H9 (cell line): ENCODE results near the gene BPIFB3. TPM values are rescaled to one million over a fixed set of nuclear protein-coding genes. Genes with fewer than 3 reads are reported as not detected.

Experiments used
- DNase-seq: peaks from one replicate; pipeline ENCODE4 v3.0.0-alpha.2; 2017
- H2AFZ ChIP-seq: one replicate; pipeline ENCODE4 v1.6.1; 2013; ENCODE audit warnings: mild to moderate bottlenecking, low read length, control low read depth, moderate library complexity
- H2AK5ac ChIP-seq: 2 replicates; pipeline ENCODE4 v1.6.1; 2013; ENCODE audit warnings: low read length, control low read depth, mixed read lengths; ENCODE audit not compliant: insufficient read length
- H2BK120ac ChIP-seq: one replicate; pipeline ENCODE4 v1.6.1; 2013; ENCODE audit warnings: low read depth, mild to moderate bottlenecking, low read length, control low read depth, inconsistent platforms; ENCODE audit not compliant: poor library complexity, severe bottlenecking
- H2BK12ac ChIP-seq: 2 replicates; pipeline ENCODE4 v1.6.1; 2013; ENCODE audit warnings: low read length, control low read depth, mixed read lengths, low read depth; ENCODE audit not compliant: insufficient read length
- H2BK15ac ChIP-seq: 2 replicates; pipeline ENCODE4 v1.6.1; 2013; ENCODE audit warnings: low read depth, low read length, control low read depth
- H2BK20ac ChIP-seq: one replicate; pipeline ENCODE4 v1.6.1; 2013; ENCODE audit warnings: low read depth, mild to moderate bottlenecking, low read length, control low read depth, inconsistent platforms; ENCODE audit not compliant: poor library complexity, severe bottlenecking
- H2BK5ac ChIP-seq: 2 replicates; pipeline ENCODE4 v1.6.1; 2013; ENCODE audit warnings: low read length, control low read depth, mixed read lengths; ENCODE audit not compliant: insufficient read length
- H3K14ac ChIP-seq: 2 replicates; pipeline ENCODE4 v1.6.1; 2013; ENCODE audit warnings: low read length, control low read depth; ENCODE audit not compliant: insufficient read depth
- H3K18ac ChIP-seq: 2 replicates; pipeline ENCODE4 v1.6.1; 2013; ENCODE audit warnings: low read depth, mild to moderate bottlenecking, mixed read lengths, low read length, control low read depth; ENCODE audit not compliant: insufficient read length
- H3K23ac ChIP-seq: 2 replicates; pipeline ENCODE4 v1.6.1; 2013; ENCODE audit warnings: low read length, control low read depth, mixed read lengths, low read depth; ENCODE audit not compliant: insufficient read length
- H3K23me2 ChIP-seq: 2 replicates; pipeline ENCODE4 v1.6.1; 2013; ENCODE audit warnings: low read depth, mild to moderate bottlenecking, mixed read lengths, low read length, control low read depth; ENCODE audit not compliant: insufficient read length, poor library complexity, severe bottlenecking
- H3K27ac ChIP-seq: 2 replicates; pipeline ENCODE4 v1.5.1; 2013; ENCODE audit warnings: low read length, control low read depth, mixed read lengths, low read depth; ENCODE audit not compliant: insufficient read length
- H3K27me3 ChIP-seq: 2 replicates; pipeline ENCODE4 v1.6.1; 2013; ENCODE audit warnings: low read length, control low read depth, inconsistent platforms; ENCODE audit not compliant: insufficient read depth
- H3K4ac ChIP-seq: 2 replicates; pipeline ENCODE4 v1.6.1; 2013; ENCODE audit warnings: low read depth, mild to moderate bottlenecking, control low read depth, inconsistent platforms, low read length, moderate library complexity
- H3K4me1 ChIP-seq: 2 replicates; pipeline ENCODE4 v1.6.1; 2013; ENCODE audit warnings: low read length, control low read depth, inconsistent platforms; ENCODE audit not compliant: insufficient read depth
- H3K4me2 ChIP-seq: 2 replicates; pipeline ENCODE4 v1.6.1; 2013; ENCODE audit warnings: low read length, control low read depth, mixed read lengths; ENCODE audit not compliant: insufficient read length, insufficient read depth
- H3K56ac ChIP-seq: 2 replicates; pipeline ENCODE4 v1.6.1; 2013; ENCODE audit warnings: low read depth, mild to moderate bottlenecking, mixed read lengths, low read length, control low read depth; ENCODE audit not compliant: insufficient read length
- H3K79me1 ChIP-seq: 2 replicates; pipeline ENCODE4 v1.6.1; 2013; ENCODE audit warnings: low read depth, mild to moderate bottlenecking, moderate library complexity, low read length, control low read depth, inconsistent platforms; ENCODE audit not compliant: insufficient read depth, poor library complexity, severe bottlenecking
- H3K79me2 ChIP-seq: 2 replicates; pipeline ENCODE4 v1.6.1; 2013; ENCODE audit warnings: low read length, control low read depth, inconsistent platforms; ENCODE audit not compliant: insufficient read depth
- H3K9ac ChIP-seq: 2 replicates; pipeline ENCODE4 v1.6.1; 2013; ENCODE audit warnings: low read length, control low read depth, mixed read lengths; ENCODE audit not compliant: insufficient read length; ENCODE audit errors: extremely low read depth
- H3K9me3 ChIP-seq: one replicate; pipeline ENCODE4 v1.6.1; 2013; ENCODE audit warnings: low read depth, low read length, inconsistent platforms; ENCODE audit not compliant: control insufficient read depth
- H3T11ph ChIP-seq: one replicate; pipeline ENCODE4 v1.6.1; 2013; ENCODE audit warnings: mild to moderate bottlenecking, low read length, control low read depth, inconsistent platforms
- H4K20me1 ChIP-seq: one replicate; pipeline ENCODE4 v1.6.1; 2013; ENCODE audit not compliant: control insufficient read depth, insufficient read length, insufficient read depth
- H4K5ac ChIP-seq: 2 replicates; pipeline ENCODE4 v1.6.1; 2013; ENCODE audit warnings: low read depth, mild to moderate bottlenecking, mixed read lengths, low read length, control low read depth; ENCODE audit not compliant: insufficient read length
- H4K8ac ChIP-seq: replicated peaks from 2 replicates; pipeline ENCODE4 v1.6.1; 2013; ENCODE audit warnings: low read length, control low read depth, mixed read lengths, low read depth; ENCODE audit not compliant: insufficient read length
- H4K91ac ChIP-seq: 2 replicates; pipeline ENCODE4 v1.6.1; 2013; ENCODE audit warnings: low read depth, mild to moderate bottlenecking, moderate library complexity, mixed read lengths, low read length, control low read depth; ENCODE audit not compliant: insufficient read length
- H3K27ac Mint-ChIP-seq, 3 experiments: 2 replicates in 2 of 3; 3 replicates in 1 of 3; pipeline ENCODE4 v1.8.0; 2020 to 2021; ENCODE audit warnings: mixed read lengths in 3 of 3, mild to moderate bottlenecking in 1 of 3, moderate library complexity in 1 of 3
- H3K27me3 Mint-ChIP-seq: 2 replicates; pipeline ENCODE4 v1.8.0; 2021; ENCODE audit warnings: low read depth, mild to moderate bottlenecking, moderate library complexity, mixed read lengths
- H3K36me3 Mint-ChIP-seq, 3 experiments: 2 replicates in 2 of 3; 3 replicates in 1 of 3; pipeline ENCODE4 v1.8.0; 2020 to 2021; ENCODE audit warnings: low read depth in 3 of 3, mixed read lengths in 3 of 3; ENCODE audit not compliant: insufficient read depth in 1 of 3
- H3K4me1 Mint-ChIP-seq, 2 experiments: 2 replicates each; pipeline ENCODE4 v1.8.0; 2020; ENCODE audit warnings: mixed read lengths in 2 of 2
- H3K4me3 Mint-ChIP-seq, 2 experiments: 2 replicates in 1 of 2; 3 replicates in 1 of 2; pipeline ENCODE4 v1.8.0; 2020 to 2021; ENCODE audit warnings: mild to moderate bottlenecking in 2 of 2, mixed read lengths in 2 of 2, moderate library complexity in 1 of 2
- H3K9me3 Mint-ChIP-seq, 2 experiments: 2 replicates in 1 of 2; 3 replicates in 1 of 2; pipeline ENCODE4 v1.8.0; 2020; ENCODE audit warnings: mild to moderate bottlenecking in 2 of 2, mixed read lengths in 2 of 2, moderate library complexity in 1 of 2
- WGBS: extraction: QIAGEN DNeasy Blood & Tissue Kit; methylation state at CpG from one replicate; pipeline ENCODE4 v1.1.7; 2013; ENCODE audit warnings: missing lambda C conversion rate, low lambda C conversion rate, mixed read lengths; ENCODE audit not compliant: insufficient read length; ENCODE audit errors: extremely low coverage; 5-methylcytosine and 5-hydroxymethylcytosine counted together
- total RNA-seq: library from RNA; stranded (reverse); gene quantifications from 2 replicates; pipeline ENCODE4 v1.2.1, GENCODE V29; 2021
- TF ChIP-seq, protein P1 (sequence below): fragments of 200-600 bp; sonication (generic); conservative IDR thresholded peaks from 3 replicates; pipeline ENCODE4 v1.8.0; 2021; ENCODE audit warnings: antibody characterized with exemption, mild to moderate bottlenecking

BPIFB3 gene
- total RNA-seq, 1 experiment from 2014 or later: not detected

DNA sequence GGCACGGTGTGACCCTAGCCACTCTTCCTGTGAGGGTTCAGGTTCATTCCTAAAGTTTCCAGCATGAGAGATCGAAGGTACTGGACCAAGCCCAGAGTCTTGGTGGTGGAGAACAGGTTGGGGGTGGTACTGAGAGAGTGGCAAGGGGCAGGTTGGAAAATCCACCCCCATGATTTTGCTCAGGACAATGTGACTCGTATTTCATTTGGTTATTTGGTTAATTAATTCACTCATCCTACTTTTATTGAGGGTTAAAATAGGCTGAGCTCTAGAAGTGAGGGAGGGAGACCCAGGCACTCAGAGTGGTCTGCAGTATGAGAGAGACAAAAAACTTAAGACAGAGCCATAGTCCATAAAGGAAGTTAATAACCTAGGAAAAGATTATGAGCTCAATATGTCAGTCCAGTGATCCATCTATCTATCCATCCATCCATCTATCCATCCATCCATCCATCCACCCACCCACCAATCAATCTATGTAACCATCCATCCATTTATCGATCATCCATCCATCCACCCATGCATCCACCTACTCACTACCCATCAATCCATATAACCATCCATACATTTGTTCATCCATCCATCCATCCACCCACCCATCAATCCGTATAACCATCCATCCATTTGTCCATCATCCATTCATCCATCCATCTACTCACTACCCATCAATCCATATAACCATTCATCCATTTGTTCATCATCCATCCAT is 28.9 kb upstream of the BPIFB3 start:
- H4K5ac ChIP-seq: no peak overlapping the region
- no peak overlapping the region for H3K4ac ChIP-seq
- H3K79me2 ChIP-seq: no peaks in the 10 kb centered on the region
- no peak overlapping the region for H3K4me3 Mint-ChIP-seq
- no peak overlapping the region for H3K27ac Mint-ChIP-seq
- H2BK12ac ChIP-seq: no peak overlapping the region
- H2BK20ac ChIP-seq: no peak overlapping the region
- no peak overlapping the region for H3K27ac ChIP-seq
- H3K27me3 ChIP-seq: no peaks in the 10 kb centered on the region
- no peak overlapping the region for H3K23ac ChIP-seq
- no peak overlapping the region for H2BK5ac ChIP-seq
- no peaks in the 10 kb centered on the region for H3K36me3 Mint-ChIP-seq
- DNase-seq: no peak
- H2AFZ ChIP-seq: no peak overlapping the region
- H3K14ac ChIP-seq: no peak overlapping the region
- WGBS: 100% methylated on average over 2 of the region's 5 CpGs
- H4K20me1 ChIP-seq: no peaks in the 10 kb centered on the region
- peaks cover 2 to 3% of the 10 kb centered on the region in 2 experiments; a peak in 3 of 4 replicates for H3K4me1 Mint-ChIP-seq
- no peak overlapping the region for H4K91ac ChIP-seq
- H2BK15ac ChIP-seq: no peak overlapping the region
- H3K4me2 ChIP-seq: no peak overlapping the region
- no peak overlapping the region for H3T11ph ChIP-seq
- H3K27me3 Mint-ChIP-seq: peaks cover 6% of the 10 kb centered on the region
- no peak overlapping the region for H2AK5ac ChIP-seq
- H3K23me2 ChIP-seq: no peaks in the 10 kb centered on the region
- no peaks in the 10 kb centered on the region for H3K79me1 ChIP-seq
- no peaks in the 10 kb centered on the region for H3K9me3 ChIP-seq
- H3K56ac ChIP-seq: no peak overlapping the region
- TF ChIP-seq, protein P1, sequence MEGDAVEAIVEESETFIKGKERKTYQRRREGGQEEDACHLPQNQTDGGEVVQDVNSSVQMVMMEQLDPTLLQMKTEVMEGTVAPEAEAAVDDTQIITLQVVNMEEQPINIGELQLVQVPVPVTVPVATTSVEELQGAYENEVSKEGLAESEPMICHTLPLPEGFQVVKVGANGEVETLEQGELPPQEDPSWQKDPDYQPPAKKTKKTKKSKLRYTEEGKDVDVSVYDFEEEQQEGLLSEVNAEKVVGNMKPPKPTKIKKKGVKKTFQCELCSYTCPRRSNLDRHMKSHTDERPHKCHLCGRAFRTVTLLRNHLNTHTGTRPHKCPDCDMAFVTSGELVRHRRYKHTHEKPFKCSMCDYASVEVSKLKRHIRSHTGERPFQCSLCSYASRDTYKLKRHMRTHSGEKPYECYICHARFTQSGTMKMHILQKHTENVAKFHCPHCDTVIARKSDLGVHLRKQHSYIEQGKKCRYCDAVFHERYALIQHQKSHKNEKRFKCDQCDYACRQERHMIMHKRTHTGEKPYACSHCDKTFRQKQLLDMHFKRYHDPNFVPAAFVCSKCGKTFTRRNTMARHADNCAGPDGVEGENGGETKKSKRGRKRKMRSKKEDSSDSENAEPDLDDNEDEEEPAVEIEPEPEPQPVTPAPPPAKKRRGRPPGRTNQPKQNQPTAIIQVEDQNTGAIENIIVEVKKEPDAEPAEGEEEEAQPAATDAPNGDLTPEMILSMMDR: no peak
- H3K18ac ChIP-seq: no peak overlapping the region
- H3K4me1 ChIP-seq: no peaks in the 10 kb centered on the region
- no peak overlapping the region for H3K9ac ChIP-seq
- no peak overlapping the region for H4K8ac ChIP-seq
- H2BK120ac ChIP-seq: no peak overlapping the region
- no peaks in the 10 kb centered on the region for H3K9me3 Mint-ChIP-seq
